HepG2 (cell line): ENCODE data around the gene DLL3. TPM values are rescaled to one million over a fixed set of nuclear protein-coding genes. Genes with fewer than 3 reads are reported as not detected.

Source experiments
- BCLAF1 ChIP-seq: fragments of 450-650 bp; IDR thresholded peaks from 2 replicates; pipeline ENCODE4 v1.6.1; 2017; ENCODE audit warnings: mild to moderate bottlenecking
- CREB1 ChIP-seq, 2 experiments: fragments of 450-650 bp in 1 of 2; IDR thresholded peaks; 2 replicates each; pipeline ENCODE4 v1.6.1; 2016 to 2017; ENCODE audit warnings: control low read depth in 1 of 2, mild to moderate bottlenecking in 1 of 2, missing compliant biosample characterization in 1 of 2, missing genetic modification characterization in 1 of 2
- ELK4 ChIP-seq: sonication (generic); formaldehyde crosslinking; IDR thresholded peaks from 2 replicates; pipeline ENCODE4 v1.9.0; 2021; ENCODE audit warnings: missing genetic modification reagents, borderline replicate concordance
- FOXJ3 ChIP-seq: sonication (generic); formaldehyde crosslinking; IDR thresholded peaks from 2 replicates; pipeline ENCODE4 v1.4.0; 2020; ENCODE audit warnings: missing genetic modification reagents, mild to moderate bottlenecking, borderline replicate concordance
- GABPB1 ChIP-seq: IDR thresholded peaks from 2 replicates; pipeline ENCODE4 v1.6.1; 2016; ENCODE audit warnings: mild to moderate bottlenecking, missing genetic modification reagents, moderate library complexity, missing compliant biosample characterization
- GATAD1 ChIP-seq: IDR thresholded peaks from 2 replicates; pipeline ENCODE4 v1.6.1; 2016; ENCODE audit warnings: missing genetic modification reagents, missing compliant biosample characterization
- HINFP ChIP-seq: sonication (generic); formaldehyde crosslinking; IDR thresholded peaks from 2 replicates; pipeline ENCODE4 v1.4.0; 2020; ENCODE audit warnings: low read depth, mild to moderate bottlenecking, missing genetic modification reagents
- KLF15 ChIP-seq: sonication (generic); formaldehyde crosslinking; IDR thresholded peaks from 2 replicates; pipeline ENCODE4 v1.8.1; 2023; ENCODE audit warnings: borderline replicate concordance, mild to moderate bottlenecking, inconsistent platforms, missing genetic modification reagents, mixed read lengths
- NKX3-1 ChIP-seq: sonication (generic); formaldehyde crosslinking; IDR thresholded peaks from 2 replicates; pipeline ENCODE4 v1.5.0; 2020; ENCODE audit warnings: missing genetic modification reagents
- PBX2 ChIP-seq: IDR thresholded peaks from 2 replicates; pipeline ENCODE4 v1.6.1; 2016; ENCODE audit warnings: control low read depth
- SIN3B ChIP-seq: fragments of 150-350 bp; IDR thresholded peaks from 2 replicates; pipeline ENCODE4 v1.6.1; 2014; ENCODE audit warnings: low read length
- SRSF4 ChIP-seq: fragments of 200-400 bp; formaldehyde crosslinking; IDR thresholded peaks from one replicate; pipeline ENCODE4 v1.6.1; 2018; ENCODE audit warnings: mild to moderate bottlenecking, low read depth, low read length, moderate library complexity; ENCODE audit not compliant: poor library complexity, severe bottlenecking
- SRSF9 ChIP-seq: fragments of 200-400 bp; formaldehyde crosslinking; IDR thresholded peaks from 2 replicates; pipeline ENCODE4 v1.6.1; 2018; ENCODE audit warnings: borderline replicate concordance, mild to moderate bottlenecking, low read depth, low read length; ENCODE audit not compliant: insufficient read depth, poor library complexity, severe bottlenecking
- ZFP36L1 ChIP-seq: sonication (generic); formaldehyde crosslinking; IDR thresholded peaks from 2 replicates; pipeline ENCODE4 v1.8.0; 2022; ENCODE audit warnings: mild to moderate bottlenecking, missing genetic modification reagents, moderate library complexity
- ZNF17 ChIP-seq: sonication (generic); formaldehyde crosslinking; IDR thresholded peaks from 2 replicates; pipeline ENCODE4 v1.5.0; 2020; ENCODE audit warnings: mild to moderate bottlenecking, missing genetic modification reagents
- ZNF230 ChIP-seq: sonication (generic); formaldehyde crosslinking; IDR thresholded peaks from 2 replicates; pipeline ENCODE4 v1.4.0; 2020; ENCODE audit warnings: mild to moderate bottlenecking, missing genetic modification reagents
- ZNF576 ChIP-seq: sonication (generic); formaldehyde crosslinking; IDR thresholded peaks from 2 replicates; pipeline ENCODE4 v1.4.0; 2020; ENCODE audit warnings: mild to moderate bottlenecking, missing genetic modification reagents
- ZNF580 ChIP-seq: IDR thresholded peaks from 2 replicates; pipeline ENCODE4 v1.6.1; 2016; ENCODE audit warnings: low read depth, borderline replicate concordance
- ZNF772 ChIP-seq: sonication (generic); formaldehyde crosslinking; IDR thresholded peaks from 2 replicates; pipeline ENCODE4 v1.5.0; 2020; ENCODE audit warnings: mild to moderate bottlenecking, missing genetic modification reagents
- polyA plus RNA-seq, 8 experiments: library from polyadenylated mRNA; depleted of rRNA in 3 of 8; stranded (reverse) in 7 of 8; unstranded in 1 of 8; fragments of >200 nt; fragmentation: Illumina TruSeq in 4 of 8; extraction: Trizol in 4 of 8; gene quantifications; 2 replicates each; pipeline versions ENCODE4 v1.2.1 to v1.2.3, GENCODE V29; 2011 to 2016; ENCODE audit warnings: low read depth in 4 of 8, missing spikeins in 1 of 8, mixed read lengths in 1 of 8; ENCODE audit not compliant: insufficient read depth in 1 of 8
- total RNA-seq, 5 experiments: library from RNA; depleted of rRNA; stranded (reverse); fragments of >200 nt; fragmentation: Illumina TruSeq; extraction: Trizol; gene quantifications; 2 replicates each; pipeline ENCODE4 v1.2.3, GENCODE V29; 2016; ENCODE audit warnings: low read depth in 1 of 5

Gene DLL3
- total and polyA plus RNA-seq, 2 of the 13 experiments (the other 11 are each of a cell fraction or from before 2014, with no cell fraction given) = 0.35 to 0.55 TPM

GRCh38 chr19:39497996-39498797 is 550 bp upstream of the DLL3 start (continued):
- TF ChIP-seq KLF15 (CRISPR knock-in tag) (no peak), ZNF772 (no peak), ELK4 (CRISPR knock-in tag) (no peak), HINFP (CRISPR knock-in tag) (peak; percentile 49; the same call in 1 of the 2 replicates), SIN3B (no peak), SRSF9 (no peak), FOXJ3 (CRISPR knock-in tag) (no peak), ZNF580 (no peak), NKX3-1 (CRISPR knock-in tag) (no peak), ZFP36L1 (CRISPR knock-in tag) (no peak), ZNF576 (CRISPR knock-in tag) (no peak), GABPB1 (CRISPR knock-in tag) (peak; percentile 48; the same call in 1 of the 2 replicates), SRSF4 (no peak), BCLAF1 (no peak), GATAD1 (no peak), CREB1 (IDR thresholded peaks at IDR 0.05) (no peak), CREB1 (CRISPR knock-in tag; IDR thresholded peaks at IDR 0.05) (no peak), ZNF17 (no peak), PBX2 (CRISPR knock-in tag) (no peak), ZNF230 (CRISPR knock-in tag) (no peak)
